SHP77 (cell line): ENCODE data around the gene PRKRIP1.
A peak's percentile ranks its signal among the peaks of the same experiment; 100 is the strongest.
"Not testable (repeated sequence)": the region's sequence is repeated elsewhere in the genome, so short reads cannot be mapped to it uniquely, and the experiment has no call there.

ENCODE experiments used
- DNase-seq, 2 experiments: peaks; one replicate each; lab custom pipeline; 2025; lab: John Stamatoyannopoulos, UW

PRKRIP1 gene, protein sequence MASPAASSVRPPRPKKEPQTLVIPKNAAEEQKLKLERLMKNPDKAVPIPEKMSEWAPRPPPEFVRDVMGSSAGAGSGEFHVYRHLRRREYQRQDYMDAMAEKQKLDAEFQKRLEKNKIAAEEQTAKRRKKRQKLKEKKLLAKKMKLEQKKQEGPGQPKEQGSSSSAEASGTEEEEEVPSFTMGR

DNA sequence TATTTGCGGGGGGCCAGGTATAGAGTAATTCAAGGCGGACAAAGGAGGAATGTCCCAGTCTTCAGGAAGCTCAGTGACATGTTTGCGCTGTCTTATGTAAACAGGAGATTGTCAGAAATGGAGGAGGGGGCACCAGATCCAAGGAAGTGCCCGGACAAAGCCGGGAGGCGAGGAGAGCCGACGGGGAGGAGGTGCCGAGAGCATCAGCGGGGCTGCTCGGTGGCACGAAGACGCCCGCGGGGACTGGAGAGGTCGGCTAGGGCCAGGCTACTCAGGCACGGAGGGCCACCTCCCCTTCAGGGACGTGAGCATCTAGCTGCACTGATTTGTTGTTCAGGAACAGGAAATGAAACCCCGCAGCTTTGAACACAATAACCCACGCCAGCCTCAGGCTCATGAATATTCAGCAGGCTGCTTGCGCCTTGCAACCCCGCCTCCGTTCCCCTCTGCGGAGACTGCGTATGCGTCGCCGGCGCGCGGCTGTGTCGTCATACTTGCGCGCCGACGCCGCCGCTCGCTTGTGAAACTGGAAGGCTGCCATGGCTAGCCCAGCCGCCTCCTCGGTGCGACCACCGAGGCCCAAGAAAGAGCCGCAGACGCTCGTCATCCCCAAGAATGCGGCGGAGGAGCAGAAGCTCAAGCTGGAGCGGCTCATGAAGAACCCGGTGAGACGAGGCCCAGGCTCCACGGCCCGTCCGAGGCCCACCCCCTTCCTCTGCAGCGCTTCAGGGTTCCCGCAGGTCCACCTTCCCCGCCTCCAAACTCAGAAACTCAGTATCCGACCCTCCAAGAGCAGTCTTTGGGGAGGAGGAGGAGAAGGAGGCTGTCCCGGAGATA lies at the start of gene PRKRIP1:
Gene PRKRIP1 (plus strand): TSS at position 491 of the 837 bp plus-strand sequence. CDS start 49 bp downstream, at position 540.
- peak; percentile 65 to 77 for DNase-seq

DNA sequence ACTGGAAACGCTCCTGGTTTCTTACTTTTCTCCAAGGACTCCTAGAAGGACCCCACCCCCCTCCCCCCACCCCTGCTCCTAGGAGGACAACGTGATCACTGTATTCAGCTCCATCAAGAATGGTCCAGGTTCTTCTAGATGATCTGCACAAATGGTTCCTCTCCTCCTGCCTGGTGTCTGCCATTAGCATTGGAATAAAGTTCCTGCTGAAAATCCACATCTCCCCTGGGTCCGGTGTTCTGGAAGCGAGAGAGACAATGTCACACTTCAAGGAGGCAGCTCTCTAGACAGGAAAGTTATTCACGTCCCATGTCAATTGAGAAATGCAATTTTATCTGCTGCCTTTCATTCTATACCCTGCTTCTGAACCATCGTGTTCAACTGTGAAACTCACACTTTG lies 49.2 kb upstream of the PRKRIP1 start:
- DNase-seq, result not testable (repeated sequence)

DNA sequence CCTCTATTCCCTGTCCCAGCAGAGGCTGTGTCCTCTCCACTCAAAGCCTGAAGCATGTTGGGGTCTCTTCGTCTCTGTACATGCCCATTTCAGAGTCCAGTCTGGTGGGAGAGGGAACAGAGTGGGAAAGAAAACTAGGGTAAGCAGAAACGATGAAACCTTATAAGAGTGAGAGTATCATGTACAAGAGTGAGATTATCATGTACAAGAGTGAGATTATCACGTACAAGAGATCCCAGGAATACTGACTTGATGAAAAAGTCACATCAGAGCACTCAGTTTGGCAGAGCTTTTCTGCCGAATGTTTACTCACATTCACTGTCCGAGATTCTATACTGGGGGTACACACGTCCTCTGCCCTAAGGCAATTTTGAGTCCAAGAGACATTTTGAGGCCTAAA lies 39.8 kb upstream of the PRKRIP1 start, which contains the start of gene SPDYE6:
Gene SPDYE6 (minus strand): TSS at position 101 of the 400 bp plus-strand sequence. CDS start 421 bp downstream, outside the sequence.
- DNase-seq, result not testable (repeated sequence)

DNA sequence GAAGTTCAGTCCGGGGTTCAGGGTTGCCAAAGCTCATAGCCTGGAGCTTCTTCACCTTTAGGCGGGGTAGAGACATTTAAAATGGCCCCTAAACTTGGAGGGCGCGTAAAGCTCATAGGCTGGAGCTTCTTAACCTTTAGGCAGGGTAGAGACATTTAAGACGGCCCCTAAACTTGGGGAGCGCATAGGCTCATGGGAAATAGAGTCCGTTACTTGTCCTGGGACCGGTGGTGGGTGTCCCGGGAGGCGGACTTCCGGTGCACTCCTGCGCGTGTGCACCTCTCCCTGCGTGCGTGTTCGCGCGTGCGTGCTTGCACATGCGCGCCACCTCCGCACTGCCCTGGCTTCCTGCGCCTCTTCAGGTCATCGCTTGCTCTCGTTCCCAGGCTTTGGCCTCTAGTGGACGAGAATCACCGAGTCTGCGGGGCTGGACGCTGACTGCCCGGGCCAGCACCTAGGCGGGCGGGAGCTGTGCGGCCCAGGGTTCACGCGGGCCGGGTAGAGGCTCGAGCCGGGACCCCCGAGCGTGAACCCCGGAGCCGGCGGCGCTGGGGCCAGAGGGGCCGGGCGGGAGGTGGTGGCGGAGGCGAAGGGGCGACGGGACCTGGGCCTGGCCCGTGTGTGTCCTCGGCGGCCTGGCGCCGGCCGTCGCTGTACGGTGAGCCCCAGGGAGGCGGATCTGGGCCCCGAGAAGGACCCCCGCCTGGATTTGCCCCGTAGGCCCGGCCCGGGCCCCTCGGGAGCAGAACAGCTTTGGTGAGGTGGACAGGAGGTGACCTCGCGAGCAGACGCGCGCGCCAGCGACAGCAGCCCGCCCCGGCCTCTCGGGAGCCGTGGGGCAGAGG lies 32.4 kb upstream of the PRKRIP1 start:
- peak; percentile 97 for DNase-seq

DNA sequence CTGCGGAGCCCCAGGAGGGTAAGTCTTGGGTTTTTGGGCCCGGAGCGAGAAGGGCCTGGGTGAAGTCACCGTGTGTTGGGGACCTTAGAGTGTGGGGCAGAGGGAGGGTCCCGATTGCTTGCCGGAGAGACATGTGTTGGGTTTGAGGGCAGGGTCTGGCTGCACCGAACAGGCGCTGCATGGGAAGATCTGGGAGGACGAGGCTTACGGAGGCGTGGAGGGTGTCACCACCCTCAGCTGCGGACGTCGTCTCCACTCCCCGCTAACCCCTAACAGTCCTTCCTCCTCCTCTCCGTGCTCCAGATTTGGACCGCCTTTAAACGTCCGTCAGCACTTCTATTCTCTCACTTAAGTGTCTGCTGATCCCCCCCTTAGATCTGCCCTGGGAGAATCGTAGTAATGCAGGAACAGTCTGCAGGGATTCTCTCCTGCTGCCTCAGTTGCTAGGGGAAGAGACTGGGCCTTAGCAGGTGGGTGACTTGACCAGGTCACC lies 31.7 kb upstream of the PRKRIP1 start:
- DNase-seq, result not testable (repeated sequence)

DNA sequence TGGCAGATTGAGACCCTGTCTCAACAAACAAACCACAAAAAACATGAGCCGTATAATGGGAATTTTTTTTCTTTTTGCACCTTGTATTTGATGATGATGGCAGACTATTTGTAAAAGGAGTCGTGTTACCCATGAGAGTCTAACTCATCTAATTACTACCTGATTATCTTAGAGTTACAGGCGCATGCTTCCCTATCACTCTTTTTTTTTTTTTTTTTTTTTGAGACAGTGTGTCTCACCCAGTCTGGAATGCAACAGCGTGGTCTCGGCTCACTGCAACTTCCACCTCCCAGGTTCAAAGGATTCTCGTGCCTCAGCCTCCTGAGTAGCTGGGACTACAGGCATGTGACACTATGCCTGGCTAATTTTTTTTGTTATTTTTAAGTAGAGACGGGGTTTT lies 30.8 kb upstream of the PRKRIP1 start:
- DNase-seq, result not testable (repeated sequence)

DNA sequence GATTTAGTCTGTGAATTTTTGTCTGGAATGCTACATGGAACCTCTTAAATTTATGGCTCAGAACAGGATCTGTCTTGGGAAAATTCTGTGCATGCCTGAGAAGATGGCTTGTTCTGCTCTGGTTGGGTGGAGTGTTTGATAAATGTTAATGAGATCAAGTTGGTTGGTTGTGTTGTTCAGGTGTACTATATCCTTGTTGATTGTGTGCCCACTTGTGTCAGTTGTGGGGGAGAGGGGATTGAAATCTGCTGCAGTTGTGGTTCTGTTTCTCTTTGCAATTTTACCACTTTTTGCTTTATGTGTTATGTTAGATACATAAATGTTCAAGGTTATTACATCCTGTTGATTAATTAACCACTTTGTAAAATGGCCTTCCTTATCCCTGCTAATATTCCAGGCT lies 26.1 kb upstream of the PRKRIP1 start:
- not testable (repeated sequence) for DNase-seq

DNA sequence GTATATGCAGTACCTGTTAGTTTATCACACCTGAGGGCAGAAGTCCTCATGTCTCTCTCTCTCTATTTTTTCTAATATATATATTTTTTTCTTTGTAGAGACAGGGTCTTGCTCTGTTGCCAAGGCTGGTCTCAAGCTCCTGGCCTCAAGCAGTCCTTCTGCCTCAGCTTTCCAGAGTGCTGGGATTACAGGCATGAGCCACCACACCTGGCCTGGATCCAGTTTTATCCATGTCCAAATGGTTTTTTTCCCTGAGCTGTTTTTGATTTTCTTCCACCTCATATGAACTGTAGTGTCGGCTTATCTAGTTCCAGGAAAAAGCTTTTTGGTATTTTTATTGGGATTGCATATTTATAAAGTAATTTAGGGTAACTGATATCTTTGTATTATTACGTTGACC lies 23.4 kb upstream of the PRKRIP1 start:
- DNase-seq, result not testable (repeated sequence)

DNA sequence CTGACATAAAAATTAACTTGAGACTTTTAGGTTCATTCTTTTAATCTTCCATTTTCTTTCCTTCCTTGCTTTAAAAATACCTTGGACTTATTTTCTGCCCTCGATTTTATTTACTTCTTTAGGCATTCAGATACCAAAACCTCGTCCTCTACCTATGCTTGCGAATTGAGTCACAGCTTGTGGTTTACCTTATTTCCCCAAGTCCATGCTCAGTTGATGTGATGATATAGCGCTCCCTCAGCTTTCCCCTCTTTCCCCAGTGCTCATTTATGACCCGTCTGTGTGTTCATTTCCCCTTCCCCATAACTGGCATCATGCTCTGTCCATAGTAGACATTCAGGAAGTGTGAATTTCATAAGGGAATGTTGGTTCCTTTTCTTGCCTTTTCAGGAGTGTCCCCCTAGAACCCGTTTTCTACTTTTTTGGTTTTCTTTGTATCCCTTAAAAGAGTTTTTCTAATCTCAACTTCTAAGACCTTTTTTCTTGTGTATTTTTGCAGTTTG lies 19.1 kb upstream of the PRKRIP1 start:
- DNase-seq, result no peak

DNA sequence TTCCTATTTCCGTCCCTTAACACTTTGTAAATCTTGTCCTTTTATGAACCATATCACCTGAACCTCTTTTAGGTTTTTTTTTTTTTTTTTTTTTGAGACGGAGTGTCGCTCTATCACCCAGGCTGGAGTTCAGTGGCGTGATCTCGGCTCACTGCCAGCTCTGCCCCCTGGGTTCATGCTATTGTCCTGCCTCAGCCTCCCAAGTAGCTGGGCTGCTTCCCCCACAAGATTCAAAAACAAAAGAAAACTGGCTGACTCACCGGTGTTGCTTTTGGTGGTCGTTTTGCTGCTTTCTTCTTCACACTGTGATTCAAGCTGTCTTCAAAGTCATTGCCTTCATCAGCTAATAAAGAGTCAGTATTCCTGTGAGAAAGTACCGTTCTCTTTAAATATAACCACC lies 15.3 kb upstream of the PRKRIP1 start:
- DNase-seq, result not testable (repeated sequence)

DNA sequence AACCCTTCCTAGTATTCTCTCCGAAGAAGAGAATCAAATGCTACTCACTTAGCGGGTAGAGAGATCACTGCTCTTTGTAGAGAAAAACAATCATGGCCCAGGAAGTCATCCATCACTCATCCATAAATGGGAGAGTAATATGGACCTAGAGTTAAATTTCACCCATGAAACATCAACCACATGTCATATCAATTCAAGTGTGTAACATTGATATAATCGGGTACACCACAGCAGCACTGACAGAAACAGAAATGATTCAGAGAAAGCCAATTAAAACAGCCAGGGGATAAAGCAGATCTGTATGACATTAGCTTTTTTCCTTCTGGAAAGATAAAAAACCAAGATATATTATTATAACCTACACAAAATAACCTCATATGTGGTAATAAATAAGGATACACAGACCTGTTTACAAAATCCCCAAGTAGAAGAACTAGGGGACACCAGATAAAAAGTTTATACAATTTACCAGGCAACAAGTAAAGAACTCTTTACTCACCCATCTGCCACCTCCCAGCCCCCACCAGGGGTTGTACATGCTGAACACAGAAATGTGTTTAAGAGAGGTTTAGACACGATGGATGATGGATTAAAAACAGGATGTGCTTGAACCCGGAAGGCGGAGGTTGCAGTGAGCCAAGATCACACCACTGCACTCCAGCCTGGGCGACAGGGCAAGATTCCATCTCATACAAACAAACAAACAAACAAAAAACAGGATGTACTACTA lies 14.3 kb upstream of the PRKRIP1 start:
- DNase-seq, result not testable (repeated sequence)

DNA sequence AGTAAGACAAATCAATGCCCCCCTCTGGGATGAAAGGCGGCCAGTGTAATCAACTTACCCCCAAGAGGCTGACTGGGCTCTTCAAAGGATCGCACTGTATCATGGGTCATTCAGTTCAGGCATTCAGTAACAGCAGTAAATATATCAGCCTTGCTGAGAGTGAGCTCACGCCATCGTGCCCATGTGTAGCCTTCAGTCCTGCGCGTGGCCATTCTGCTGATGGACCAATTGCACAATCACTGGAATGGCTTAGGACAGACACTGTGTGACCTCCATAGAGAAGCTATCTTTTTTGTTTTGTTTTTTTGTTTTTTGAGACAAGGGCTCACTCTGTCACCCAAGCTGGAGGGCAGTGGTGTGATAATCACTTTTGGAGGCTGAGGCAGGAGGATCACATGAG lies 9.1 kb upstream of the PRKRIP1 start:
- no peak for DNase-seq

DNA sequence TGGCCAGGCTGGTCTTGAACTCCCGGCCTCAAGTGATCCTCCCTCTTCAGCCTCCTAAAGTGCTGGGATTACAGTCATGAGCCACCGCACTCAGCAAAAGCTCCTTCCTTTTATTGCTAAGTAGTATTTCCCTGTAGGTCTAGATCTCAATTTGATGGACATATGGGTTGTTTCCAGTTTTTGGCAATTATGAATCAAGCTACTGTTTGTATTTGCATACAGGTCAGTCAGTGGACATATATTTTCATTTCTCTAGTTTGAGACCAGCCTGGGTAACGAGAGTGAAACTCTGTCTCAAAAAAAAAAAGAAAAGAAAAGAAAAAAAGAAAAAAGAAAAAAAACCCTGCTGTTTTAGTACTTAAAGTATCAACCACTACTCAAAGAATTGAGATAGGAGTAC lies 6.4 kb upstream of the PRKRIP1 start:
- DNase-seq, result no peak

DNA sequence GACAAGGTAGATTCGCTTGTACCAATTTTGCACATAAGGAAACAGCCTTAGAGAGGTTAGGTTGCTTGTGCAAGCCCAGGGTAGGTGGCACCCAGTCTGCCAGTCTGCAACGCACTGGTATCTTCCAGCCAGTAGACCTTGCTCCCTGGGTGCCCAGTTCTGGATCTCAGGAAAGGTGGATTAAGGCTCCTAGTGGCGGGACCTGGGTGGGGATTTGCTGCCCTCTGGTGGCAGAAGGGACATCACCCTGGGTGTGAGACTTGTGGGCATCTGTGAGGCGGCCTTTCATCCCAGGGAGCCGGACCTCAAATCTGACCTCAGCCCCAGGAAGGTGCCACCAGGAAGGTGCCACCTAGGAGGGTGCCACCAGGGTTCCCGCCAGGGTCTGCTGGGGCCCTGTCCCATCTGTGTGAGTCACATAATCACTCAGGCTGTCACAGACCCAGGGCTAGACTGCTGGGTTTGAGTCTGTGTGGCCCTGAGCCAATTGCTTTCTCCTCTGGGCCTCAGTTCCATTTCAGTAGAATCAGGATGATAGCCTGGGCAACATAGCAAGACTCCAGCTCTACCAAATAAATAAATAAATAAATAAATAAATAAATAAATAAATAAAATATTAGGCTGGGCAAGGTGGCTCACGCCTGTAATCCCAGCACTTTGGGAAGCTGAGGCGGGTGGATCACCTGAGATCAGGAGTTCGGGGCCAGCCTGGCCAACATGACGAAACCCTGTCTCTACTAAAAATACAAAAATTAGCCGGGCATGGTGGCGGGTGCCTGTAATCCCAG lies 5.3 kb upstream of the PRKRIP1 start:
- peak; percentile 55 to 78 for DNase-seq

DNA sequence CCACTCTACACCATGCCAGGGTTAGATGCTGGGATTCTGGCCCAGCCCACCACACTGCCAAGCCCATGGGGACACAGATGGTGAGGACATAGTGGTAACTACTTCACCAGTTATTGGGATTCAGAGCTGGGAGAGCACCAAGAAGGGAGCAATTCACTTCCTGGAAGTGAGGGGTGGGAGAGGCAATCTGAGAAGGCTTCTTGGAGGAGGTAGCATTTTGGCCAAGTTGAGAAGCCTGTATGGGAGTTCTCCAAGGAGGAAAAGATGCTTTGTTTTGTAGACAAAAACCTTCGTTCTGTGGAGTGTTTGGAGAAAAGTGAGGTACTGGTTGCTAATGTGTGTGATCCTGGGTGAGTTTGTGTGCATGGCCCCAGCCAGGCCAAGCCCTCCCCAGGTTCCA lies 3.8 kb upstream of the PRKRIP1 start:
- DNase-seq, result no peak

DNA sequence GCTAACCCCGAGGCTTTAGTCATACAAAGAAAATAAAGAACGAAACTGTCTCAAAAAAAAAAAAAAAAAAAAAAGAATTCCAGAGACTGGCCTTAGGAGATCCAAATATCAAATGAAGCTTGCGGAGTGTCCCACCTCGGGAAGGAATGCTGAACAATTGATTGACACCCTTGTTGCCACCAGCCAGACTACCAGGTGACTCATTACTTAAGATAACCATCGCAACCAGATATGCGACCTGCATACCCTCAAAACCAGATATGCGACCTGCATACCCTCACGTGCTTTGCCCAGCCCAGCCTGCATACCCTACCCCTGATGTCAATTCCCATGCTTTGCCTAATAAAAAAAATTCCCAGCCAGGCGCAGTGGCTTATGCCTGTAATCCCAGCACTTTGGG lies 2.7 kb upstream of the PRKRIP1 start:
- DNase-seq, result no peak

DNA sequence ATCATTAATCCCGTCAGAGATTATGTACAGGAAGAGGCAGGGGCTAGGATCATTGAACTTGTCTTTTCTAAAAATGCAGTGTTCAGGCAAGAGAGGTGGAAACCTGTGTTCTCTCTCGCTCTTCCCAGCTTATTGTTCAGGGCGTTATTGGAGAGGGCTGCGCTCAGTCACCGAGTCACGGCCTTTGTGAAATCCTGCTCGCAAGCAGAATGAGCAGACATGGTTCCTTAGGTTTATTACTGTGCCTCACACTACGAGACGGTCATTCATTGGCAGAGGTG lies 631 bp upstream of the PRKRIP1 start:
- DNase-seq, result no peak

DNA sequence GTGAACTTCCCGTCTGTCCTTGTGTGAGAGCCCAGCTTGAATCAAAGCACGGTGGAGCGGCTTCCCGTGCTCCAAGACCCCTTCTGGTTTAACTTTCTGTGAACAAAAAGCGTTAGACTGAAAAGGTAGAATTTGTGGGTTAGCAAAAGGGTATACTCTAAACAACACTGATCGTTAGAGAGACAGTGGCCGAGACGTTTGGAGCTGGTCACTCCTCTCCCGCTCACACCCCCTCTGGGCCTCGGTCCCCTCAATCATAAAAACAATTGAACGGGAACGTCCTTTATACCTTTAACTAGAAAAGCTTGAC lies 502 bp downstream of the PRKRIP1 start:
- no peak for DNase-seq

DNA sequence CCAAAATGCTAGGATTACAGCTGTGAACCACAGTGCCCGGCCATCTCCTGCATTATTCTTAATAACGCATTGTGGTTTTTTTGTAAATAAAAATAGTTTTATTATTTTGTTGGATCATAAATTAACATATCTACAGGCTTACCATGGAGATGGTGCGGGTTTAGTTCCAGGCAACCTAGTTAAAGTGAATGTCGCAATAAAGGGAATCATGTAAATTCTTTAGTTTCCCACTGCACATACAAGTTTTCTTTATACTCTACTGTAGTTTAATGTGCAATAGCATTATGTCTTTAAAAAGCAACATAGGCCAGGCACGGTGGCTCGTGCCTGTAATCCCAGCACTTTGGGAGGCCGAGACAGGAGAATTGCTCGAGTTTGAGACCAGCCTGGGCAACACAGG lies 2.4 kb downstream of the PRKRIP1 start:
- no peak for DNase-seq

DNA sequence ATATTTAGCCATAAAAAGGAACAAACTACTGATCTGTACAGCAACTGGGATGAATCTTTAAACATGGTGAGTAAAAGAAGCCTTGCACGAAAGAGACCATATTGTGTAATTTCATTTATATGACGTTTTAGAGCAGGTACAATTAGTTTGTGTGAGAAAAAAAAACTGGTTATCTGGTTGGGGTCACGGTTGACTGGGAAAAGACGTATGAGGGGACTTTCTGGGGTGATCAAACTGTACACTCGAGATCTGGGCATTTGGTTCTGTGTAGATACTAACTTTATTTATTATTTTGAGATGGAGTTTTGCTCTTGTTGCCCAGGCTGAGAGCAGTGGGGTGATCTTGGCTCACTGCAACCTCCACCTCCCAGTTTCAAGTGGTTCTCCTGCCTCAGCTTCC lies 4.2 kb downstream of the PRKRIP1 start:
- DNase-seq, result no peak

DNA sequence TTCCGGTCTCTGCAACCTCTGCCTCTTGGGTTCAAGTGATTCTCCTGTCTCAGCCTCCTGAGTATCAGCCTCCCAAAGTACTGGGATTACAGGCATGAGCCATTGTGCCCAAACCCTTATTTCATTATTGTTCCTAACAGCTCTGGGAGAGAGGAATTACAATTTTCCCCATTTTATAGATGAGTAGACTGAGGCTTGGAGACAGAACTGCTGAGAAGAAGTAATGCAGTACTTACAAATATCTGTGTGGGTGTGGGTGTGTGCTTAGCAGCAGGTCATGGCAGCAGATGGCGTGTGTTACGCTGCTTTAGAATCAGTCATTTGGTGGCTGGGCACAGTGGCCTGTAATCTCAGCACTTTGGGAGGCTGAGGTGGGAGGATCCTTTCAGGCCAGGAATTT lies 7.4 kb downstream of the PRKRIP1 start:
- DNase-seq, result no peak
